Astrocyte of the cerebellum (primary cell): ENCODE results near the gene ABCC1.

Source experiments
- DNase-seq: peaks from one replicate; pipeline ENCODE4 v3.0.0-alpha.2; 2011; ENCODE audit warnings: low read depth
- H3K4me3 ChIP-seq: 2 replicates; pipeline ENCODE4 v1.5.1; 2011; ENCODE audit warnings: mild to moderate bottlenecking, low read depth, low read length, moderate library complexity
- in situ Hi-C: cut with HindIII; loops from 2 replicates; pipeline ENCODE4 v1.10.0; 2017; ENCODE audit warnings: low sequenced_read_pairs
- TF ChIP-seq, protein P1 (sequence below): IDR thresholded peaks from 2 replicates; pipeline ENCODE4 v1.5.1; 2012; ENCODE audit warnings: low read length, low read depth, moderate library complexity, mild to moderate bottlenecking; ENCODE audit errors: missing control alignments

ABCC1 gene

GRCh38 chr16:16140537-16140936 is 191.1 kb downstream of the ABCC1 start:
- in situ Hi-C loops, result loop anchor here (5.0 kb wide), 1 partner anchor 47 kb away; no protein-coding TSS in a partner anchor
- no peak overlapping the region for H3K4me3 ChIP-seq
- TF ChIP-seq, protein P1, sequence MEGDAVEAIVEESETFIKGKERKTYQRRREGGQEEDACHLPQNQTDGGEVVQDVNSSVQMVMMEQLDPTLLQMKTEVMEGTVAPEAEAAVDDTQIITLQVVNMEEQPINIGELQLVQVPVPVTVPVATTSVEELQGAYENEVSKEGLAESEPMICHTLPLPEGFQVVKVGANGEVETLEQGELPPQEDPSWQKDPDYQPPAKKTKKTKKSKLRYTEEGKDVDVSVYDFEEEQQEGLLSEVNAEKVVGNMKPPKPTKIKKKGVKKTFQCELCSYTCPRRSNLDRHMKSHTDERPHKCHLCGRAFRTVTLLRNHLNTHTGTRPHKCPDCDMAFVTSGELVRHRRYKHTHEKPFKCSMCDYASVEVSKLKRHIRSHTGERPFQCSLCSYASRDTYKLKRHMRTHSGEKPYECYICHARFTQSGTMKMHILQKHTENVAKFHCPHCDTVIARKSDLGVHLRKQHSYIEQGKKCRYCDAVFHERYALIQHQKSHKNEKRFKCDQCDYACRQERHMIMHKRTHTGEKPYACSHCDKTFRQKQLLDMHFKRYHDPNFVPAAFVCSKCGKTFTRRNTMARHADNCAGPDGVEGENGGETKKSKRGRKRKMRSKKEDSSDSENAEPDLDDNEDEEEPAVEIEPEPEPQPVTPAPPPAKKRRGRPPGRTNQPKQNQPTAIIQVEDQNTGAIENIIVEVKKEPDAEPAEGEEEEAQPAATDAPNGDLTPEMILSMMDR, result no peak
- no peak for DNase-seq

DNA sequence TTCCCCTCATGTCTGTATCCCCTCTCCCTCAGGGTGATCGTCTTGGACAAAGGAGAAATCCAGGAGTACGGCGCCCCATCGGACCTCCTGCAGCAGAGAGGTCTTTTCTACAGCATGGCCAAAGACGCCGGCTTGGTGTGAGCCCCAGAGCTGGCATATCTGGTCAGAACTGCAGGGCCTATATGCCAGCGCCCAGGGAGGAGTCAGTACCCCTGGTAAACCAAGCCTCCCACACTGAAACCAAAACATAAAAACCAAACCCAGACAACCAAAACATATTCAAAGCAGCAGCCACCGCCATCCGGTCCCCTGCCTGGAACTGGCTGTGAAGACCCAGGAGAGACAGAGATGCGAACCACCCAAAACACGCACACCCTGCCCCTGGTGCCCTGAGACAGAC is 191.7 kb downstream of the ABCC1 start:
- TF ChIP-seq, protein P1, result no peak
- no peak for DNase-seq
- no peak overlapping the region for H3K4me3 ChIP-seq
- in situ Hi-C loops, result loop anchor here (5.0 kb wide), 1 partner anchor 46 kb away; no protein-coding TSS in a partner anchor

DNA sequence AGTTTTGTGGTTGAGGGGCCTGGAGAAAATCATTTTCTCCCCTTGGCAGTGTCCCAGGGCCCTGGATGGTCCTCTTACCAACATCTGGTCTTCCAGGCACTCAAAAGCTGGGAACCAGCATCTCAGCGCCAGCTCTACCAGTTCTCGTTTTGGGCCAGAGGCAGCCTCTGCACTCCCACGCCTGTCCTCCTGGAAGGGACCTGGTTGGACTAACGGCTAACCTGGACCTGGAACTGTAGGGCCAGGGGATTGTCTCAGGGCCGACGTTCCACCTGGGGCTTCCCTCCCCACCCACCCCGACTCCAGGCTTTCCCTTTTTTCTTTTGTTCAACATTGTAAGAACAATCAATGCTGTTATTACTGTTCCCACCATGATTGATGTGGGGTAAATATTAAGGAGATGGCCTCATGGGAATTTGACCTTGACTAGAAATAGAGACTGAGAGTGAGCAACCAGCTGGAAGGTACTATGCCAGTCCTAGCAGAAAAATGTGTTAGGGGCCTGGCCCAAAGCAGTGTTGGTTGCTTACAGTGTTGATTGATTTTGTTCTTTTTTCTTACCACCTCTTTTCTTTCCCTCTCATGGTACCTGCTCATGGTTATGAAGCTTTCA is 192.5 kb downstream of the ABCC1 start:
- in situ Hi-C loops, result loop anchor here (5.0 kb wide), 1 partner anchor 45 kb away; no protein-coding TSS in a partner anchor
- TF ChIP-seq, protein P1, result no peak

DNA sequence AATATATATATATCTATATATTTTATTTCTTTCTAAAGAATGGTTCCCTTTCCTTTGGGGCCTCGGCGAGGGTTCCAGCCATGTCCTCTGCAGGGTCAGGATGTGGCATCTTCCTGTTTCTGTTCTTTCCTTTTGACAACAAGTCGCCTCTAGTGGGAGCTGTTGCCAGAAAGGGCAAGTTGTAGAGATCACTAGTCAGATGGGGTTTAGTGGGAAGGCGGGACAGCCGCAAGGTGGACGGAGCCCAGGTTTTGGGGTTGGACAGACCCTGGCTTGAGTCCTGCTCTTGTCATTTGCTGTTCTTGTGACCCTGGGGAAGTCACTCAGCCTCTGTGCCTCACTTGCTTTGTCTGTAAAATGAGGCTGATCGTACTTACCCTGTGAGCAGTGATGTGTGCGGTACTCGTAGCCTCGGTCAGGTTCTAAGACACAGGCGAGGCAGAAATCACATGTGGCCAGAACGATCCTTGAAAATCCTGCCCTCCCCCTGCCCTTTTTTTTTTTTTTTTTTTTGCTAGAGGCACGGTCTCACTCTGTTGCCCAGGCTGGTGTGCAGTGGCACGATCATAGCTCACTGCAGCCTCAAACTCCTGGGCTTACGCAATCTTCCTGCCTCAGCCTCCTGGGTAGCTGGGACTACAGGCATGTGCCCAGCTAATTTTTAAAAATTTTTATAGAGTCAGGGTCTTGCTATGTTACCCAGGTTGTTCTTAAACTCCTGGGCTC is 193.8 kb downstream of the ABCC1 start:
- H3K4me3 ChIP-seq, result no peak overlapping the region
- DNase-seq, result no peak
- TF ChIP-seq, protein P1, result peak; percentile 37
- in situ Hi-C loops, result loop anchor here (5.0 kb wide), 1 partner anchor 44 kb away; no protein-coding TSS in a partner anchor

More for the DNA sequence above, 192.5 kb downstream of the ABCC1 start:
- DNase-seq, result no peak
- no peak overlapping the region for H3K4me3 ChIP-seq

GRCh38 chr16:16143931-16144330 is 194.5 kb downstream of the ABCC1 start:
- in situ Hi-C loops, result loop anchor here (5.0 kb wide), 1 partner anchor 43 kb away; no protein-coding TSS in a partner anchor
- DNase-seq, result no peak
- TF ChIP-seq, protein P1, result no peak
- H3K4me3 ChIP-seq, result no peak overlapping the region

DNA sequence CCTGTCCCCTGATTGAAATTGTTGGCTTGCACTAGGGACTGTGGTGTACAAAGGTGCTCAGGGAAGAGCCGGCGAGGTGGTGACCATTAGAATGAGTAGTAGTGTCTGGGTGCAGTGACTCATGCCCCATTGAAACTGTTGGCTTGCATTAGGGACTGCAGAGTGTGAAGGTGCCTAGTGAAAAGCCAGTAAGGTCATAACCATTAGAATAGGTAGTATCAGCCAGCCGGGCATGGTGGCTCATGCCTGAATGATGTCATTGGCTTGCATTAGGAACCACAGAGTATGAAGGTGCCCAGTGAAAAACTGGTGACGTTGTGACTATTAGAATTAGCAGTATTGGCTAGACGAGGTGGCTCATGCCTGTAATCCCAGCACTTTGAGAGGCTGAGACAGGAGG is 195.0 kb downstream of the ABCC1 start:
- no peak for DNase-seq

More for the DNA sequence above, 195.0 kb downstream of the ABCC1 start:
- in situ Hi-C loops, result loop anchor here (5.0 kb wide), 1 partner anchor 43 kb away; no protein-coding TSS in a partner anchor
- H3K4me3 ChIP-seq, result no peak overlapping the region
- TF ChIP-seq, protein P1, result no peak
